ENCODE data around the gene LARGE2. TPM values are rescaled to one million over a fixed set of nuclear protein-coding genes. Genes with fewer than 3 reads are reported as not detected.

The LARGE2 gene
- total and polyA plus RNA-seq, 9 of the 15 experiments (the other 6 are each of a cell fraction or from before 2014, with no cell fraction given) = 0.56 to 14.1 (median 6.6) TPM

- no peak for TF ChIP-seq ZNF639 (CRISPR knock-in tag; conservative IDR thresholded peaks at IDR 0.05 in 1 of 2, IDR thresholded peaks at IDR 0.05 in 1 of 2)
- no peak for TF ChIP-seq BACH1 (tag; IDR thresholded peaks at IDR 0.05)
- TF ChIP-seq ZNF212 (CRISPR knock-in tag; IDR thresholded peaks at IDR 0.05) = no peak
- no peak for TF ChIP-seq BCL6 (CRISPR knock-in tag; IDR thresholded peaks at IDR 0.05)
- TF ChIP-seq ZNF3 (CRISPR knock-in tag; IDR thresholded peaks at IDR 0.05) = no peak
- peak; percentile 83 for TF ChIP-seq CC2D1A (IDR thresholded peaks at IDR 0.05)
- no peak for TF ChIP-seq EWSR1 (IDR thresholded peaks at IDR 0.05; ENCODE audit: borderline replicate concordance, low read depth, partially characterized antibody)
- 0 out of 2 replicates have a peak, but pooled peaks have one; percentile 47 for TF ChIP-seq GABPB1 (CRISPR knock-in tag; IDR thresholded peaks at IDR 0.05)
- no peak for TF ChIP-seq LARP7 (IDR thresholded peaks at IDR 0.05)
- TF ChIP-seq MAFK (IDR thresholded peaks at IDR 0.05; ENCODE audit: low read length) = no peak
- peak; percentile 56 for TF ChIP-seq E2F8 (IDR thresholded peaks at IDR 0.05; ENCODE audit: low read depth, partially characterized antibody)
- no peak for TF ChIP-seq CBX8 (IDR thresholded peaks at IDR 0.05; ENCODE audit: borderline replicate concordance, extremely low read depth, low read depth, low read length, poor library complexity, severe bottlenecking)
- TF ChIP-seq RBM15 (IDR thresholded peaks at IDR 0.05; ENCODE audit: insufficient read depth, low read length) = no peak
- TF ChIP-seq SRSF1 (IDR thresholded peaks at IDR 0.05; ENCODE audit: low read depth, low read length) = no peak
- peak; percentile 94 for TF ChIP-seq SMC3 (conservative IDR thresholded peaks at IDR 0.05; ENCODE audit: insufficient read depth, low read depth, low read length)
- TF ChIP-seq ZBTB2 (IDR thresholded peaks at IDR 0.05) = no peak
- TF ChIP-seq HOMEZ (CRISPR knock-in tag; IDR thresholded peaks at IDR 0.05) = no peak
- no peak for TF ChIP-seq RBM25 (IDR thresholded peaks at IDR 0.05; ENCODE audit: low read depth, low read length, severe bottlenecking)
- TF ChIP-seq TCF3 (CRISPR knock-in tag; IDR thresholded peaks at IDR 0.05) = no peak
- TF ChIP-seq SUPT5H (IDR thresholded peaks at IDR 0.05) = no peak
- no peak for TF ChIP-seq FOXA1 (IDR thresholded peaks at IDR 0.05; ENCODE audit: borderline replicate concordance)
Measured at GRCh38 chr11:45964911-45965389, 42.5 kb downstream of the LARGE2 start (continued).

Data from K562 (cell line).